Measurements from ENCODE around the gene BPIFB2. TPM values are rescaled to one million over a fixed set of nuclear protein-coding genes. Genes with fewer than 3 reads are reported as not detected.
A peak's percentile ranks its signal among the peaks of the same experiment; 100 is the strongest.

Gene BPIFB2
- total and polyA plus RNA-seq, 2 donors from 2014 or later, result not detected

GRCh38 chr20:32978009-32978335, 29.5 kb upstream of the BPIFB2 start:
- DNase-seq (peak in 1 of 5 donors; percentile 55), FAIRE-seq (no peak)
- intact Hi-C loops (cut with DNase I), result no loop called here
- H3K27ac ChIP-seq (ENCODE audit: low read depth in 2 of 2, low read length in 2 of 2), result no peak overlapping the region
- H3K36me3 ChIP-seq (ENCODE audit: control insufficient read depth in 2 of 3, insufficient read depth in 3 of 3, low read length in 3 of 3), result no peaks in the 10 kb centered on the region
- no peaks in the 10 kb centered on the region for H3K27me3 ChIP-seq (ENCODE audit: control insufficient read depth, insufficient read depth, low read length)
- H3K4me1 ChIP-seq (ENCODE audit: control insufficient read depth in 2 of 3, insufficient read depth in 2 of 3, low read depth in 1 of 3, low read length in 3 of 3), result no peaks in the 10 kb centered on the region
- no peak for TF ChIP-seq CTCF (IDR thresholded peaks at IDR 0.05; ENCODE audit: borderline replicate concordance, extremely low read depth, insufficient read depth)
- H3K9ac ChIP-seq (ENCODE audit: low read length in 3 of 3), result no peak overlapping the region
- H3K9me3 ChIP-seq (ENCODE audit: control insufficient read depth in 2 of 3, insufficient read depth in 1 of 3, low read length in 3 of 3), result no peaks in the 10 kb centered on the region
- H3K4me3 ChIP-seq (ENCODE audit: low read length in 3 of 3), result no peak overlapping the region

- no peak overlapping the region for H3K4me3 ChIP-seq (ENCODE audit: low read length in 3 of 3)
- intact Hi-C loops (cut with DNase I), result no loop called here
- no peak for FAIRE-seq
These were observed 28.1 kb upstream of the BPIFB2 start for GRCh38 chr20:32979201-32979998.

GRCh38 chr20:32980131-32980941, 27.2 kb upstream of the BPIFB2 start:
- intact Hi-C loops (cut with DNase I), result no loop called here

More at GRCh38 chr20:32979201-32979998, 28.1 kb upstream of the BPIFB2 start:
- no peak for DNase-seq
- no peak for TF ChIP-seq CTCF (IDR thresholded peaks at IDR 0.05; ENCODE audit: borderline replicate concordance, extremely low read depth, insufficient read depth)
- no peaks in the 10 kb centered on the region for H3K4me1 ChIP-seq (ENCODE audit: control insufficient read depth in 2 of 3, insufficient read depth in 2 of 3, low read depth in 1 of 3, low read length in 3 of 3)
- H3K27me3 ChIP-seq (ENCODE audit: control insufficient read depth, insufficient read depth, low read length), result no peaks in the 10 kb centered on the region
- H3K9me3 ChIP-seq (ENCODE audit: control insufficient read depth in 2 of 3, insufficient read depth in 1 of 3, low read length in 3 of 3), result no peaks in the 10 kb centered on the region
- H3K36me3 ChIP-seq (ENCODE audit: control insufficient read depth in 2 of 3, insufficient read depth in 3 of 3, low read length in 3 of 3), result no peaks in the 10 kb centered on the region
- no peak overlapping the region for H3K9ac ChIP-seq (ENCODE audit: low read length in 3 of 3)
- no peak overlapping the region for H3K27ac ChIP-seq (ENCODE audit: low read depth in 2 of 2, low read length in 2 of 2)

More at GRCh38 chr20:32980131-32980941, 27.2 kb upstream of the BPIFB2 start:
- FAIRE-seq, result no peak
- no peak overlapping the region for H3K27ac ChIP-seq (ENCODE audit: low read depth in 2 of 2, low read length in 2 of 2)
- DNase-seq, result no peak
- H3K9ac ChIP-seq (ENCODE audit: low read length in 3 of 3), result no peak overlapping the region
- no peak overlapping the region for H3K4me3 ChIP-seq (ENCODE audit: low read length in 3 of 3)
- H3K36me3 ChIP-seq (ENCODE audit: control insufficient read depth in 2 of 3, insufficient read depth in 3 of 3, low read length in 3 of 3), result no peaks in the 10 kb centered on the region
- H3K27me3 ChIP-seq (ENCODE audit: control insufficient read depth, insufficient read depth, low read length), result no peaks in the 10 kb centered on the region
- no peaks in the 10 kb centered on the region for H3K9me3 ChIP-seq (ENCODE audit: control insufficient read depth in 2 of 3, insufficient read depth in 1 of 3, low read length in 3 of 3)
- TF ChIP-seq CTCF (IDR thresholded peaks at IDR 0.05; ENCODE audit: borderline replicate concordance, extremely low read depth, insufficient read depth), result no peak
- H3K4me1 ChIP-seq (ENCODE audit: control insufficient read depth in 2 of 3, insufficient read depth in 2 of 3, low read depth in 1 of 3, low read length in 3 of 3), result no peaks in the 10 kb centered on the region
